HL-60 (cell line): ENCODE data around the gene INVS.

ENCODE experiments used
- DNase-seq, 2 experiments: peaks; one replicate each; pipeline ENCODE4 v3.0.0-alpha.2; 2010 to 2020; ENCODE audit warnings: low read depth in 1 of 2, low spot score in 1 of 2
- H3K27ac ChIP-seq: fragments of 250-450 bp; sonication (Bioruptor Pico); replicated peaks from 2 replicates; pipeline ENCODE4 v1.5.1; 2020; ENCODE audit warnings: mild to moderate bottlenecking, moderate library complexity
- H3K27me3 ChIP-seq: fragments of 250-450 bp; sonication (Bioruptor Pico); 2 replicates; pipeline ENCODE4 v1.5.1; 2021; ENCODE audit warnings: mild to moderate bottlenecking, moderate library complexity; ENCODE audit not compliant: insufficient read depth, poor library complexity, severe bottlenecking
- H3K4me3 ChIP-seq: replicated peaks from 2 replicates; pipeline ENCODE4 v1.5.1; 2011; ENCODE audit warnings: mild to moderate bottlenecking, control low read depth, low read length; ENCODE audit not compliant: insufficient read depth
- GABPA ChIP-seq: IDR thresholded peaks from 2 replicates; pipeline ENCODE4 v1.6.1; 2012; ENCODE audit warnings: low read depth
- POLR2AphosphoS5 ChIP-seq: IDR thresholded peaks from 2 replicates; pipeline ENCODE4 v1.6.1; 2012; ENCODE audit warnings: low read depth
- SPI1 ChIP-seq: IDR thresholded peaks from 2 replicates; pipeline ENCODE4 v1.6.1; 2012; ENCODE audit warnings: low read depth, mild to moderate bottlenecking, borderline replicate concordance
- TF ChIP-seq, protein P1 (sequence below): IDR thresholded peaks from one replicate; pipeline ENCODE4 v1.5.1; 2011; ENCODE audit warnings: low read length, control low read depth, inconsistent platforms; ENCODE audit not compliant: insufficient read depth
- TF ChIP-seq, protein P2 (sequence below): IDR thresholded peaks from 2 replicates; pipeline ENCODE4 v1.6.1; 2012; ENCODE audit warnings: low read depth; ENCODE audit not compliant: insufficient replicate concordance

INVS gene

DNA sequence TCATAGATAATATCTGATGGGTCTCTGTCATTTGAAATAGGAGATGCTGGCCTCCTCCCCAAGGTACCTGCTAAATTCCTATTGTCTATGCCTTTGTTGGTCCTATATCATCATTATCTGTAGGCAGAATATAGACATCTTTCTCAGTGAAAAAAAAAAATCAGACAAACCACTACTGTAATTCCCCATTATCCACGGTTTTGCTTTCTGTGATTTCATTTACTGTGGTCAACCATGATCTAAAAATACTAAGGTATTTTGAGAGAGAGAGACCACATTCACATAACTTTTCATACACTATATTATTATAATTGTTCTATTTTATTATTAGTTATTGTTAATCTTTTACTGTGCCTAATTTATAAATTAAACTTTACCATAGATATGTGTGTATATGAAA lies 122.5 kb downstream of the INVS start:
- Histone ChIP-seq H3K4me3 (no peak overlapping the region), H3K27me3 (no peaks in the 10 kb centered on the region), H3K27ac (no peak overlapping the region)
- TF ChIP-seq, protein P1, sequence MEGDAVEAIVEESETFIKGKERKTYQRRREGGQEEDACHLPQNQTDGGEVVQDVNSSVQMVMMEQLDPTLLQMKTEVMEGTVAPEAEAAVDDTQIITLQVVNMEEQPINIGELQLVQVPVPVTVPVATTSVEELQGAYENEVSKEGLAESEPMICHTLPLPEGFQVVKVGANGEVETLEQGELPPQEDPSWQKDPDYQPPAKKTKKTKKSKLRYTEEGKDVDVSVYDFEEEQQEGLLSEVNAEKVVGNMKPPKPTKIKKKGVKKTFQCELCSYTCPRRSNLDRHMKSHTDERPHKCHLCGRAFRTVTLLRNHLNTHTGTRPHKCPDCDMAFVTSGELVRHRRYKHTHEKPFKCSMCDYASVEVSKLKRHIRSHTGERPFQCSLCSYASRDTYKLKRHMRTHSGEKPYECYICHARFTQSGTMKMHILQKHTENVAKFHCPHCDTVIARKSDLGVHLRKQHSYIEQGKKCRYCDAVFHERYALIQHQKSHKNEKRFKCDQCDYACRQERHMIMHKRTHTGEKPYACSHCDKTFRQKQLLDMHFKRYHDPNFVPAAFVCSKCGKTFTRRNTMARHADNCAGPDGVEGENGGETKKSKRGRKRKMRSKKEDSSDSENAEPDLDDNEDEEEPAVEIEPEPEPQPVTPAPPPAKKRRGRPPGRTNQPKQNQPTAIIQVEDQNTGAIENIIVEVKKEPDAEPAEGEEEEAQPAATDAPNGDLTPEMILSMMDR, result no peak
- no peak for TF ChIP-seq GABPA
- TF ChIP-seq POLR2AphosphoS5, result no peak
- TF ChIP-seq, protein P2, sequence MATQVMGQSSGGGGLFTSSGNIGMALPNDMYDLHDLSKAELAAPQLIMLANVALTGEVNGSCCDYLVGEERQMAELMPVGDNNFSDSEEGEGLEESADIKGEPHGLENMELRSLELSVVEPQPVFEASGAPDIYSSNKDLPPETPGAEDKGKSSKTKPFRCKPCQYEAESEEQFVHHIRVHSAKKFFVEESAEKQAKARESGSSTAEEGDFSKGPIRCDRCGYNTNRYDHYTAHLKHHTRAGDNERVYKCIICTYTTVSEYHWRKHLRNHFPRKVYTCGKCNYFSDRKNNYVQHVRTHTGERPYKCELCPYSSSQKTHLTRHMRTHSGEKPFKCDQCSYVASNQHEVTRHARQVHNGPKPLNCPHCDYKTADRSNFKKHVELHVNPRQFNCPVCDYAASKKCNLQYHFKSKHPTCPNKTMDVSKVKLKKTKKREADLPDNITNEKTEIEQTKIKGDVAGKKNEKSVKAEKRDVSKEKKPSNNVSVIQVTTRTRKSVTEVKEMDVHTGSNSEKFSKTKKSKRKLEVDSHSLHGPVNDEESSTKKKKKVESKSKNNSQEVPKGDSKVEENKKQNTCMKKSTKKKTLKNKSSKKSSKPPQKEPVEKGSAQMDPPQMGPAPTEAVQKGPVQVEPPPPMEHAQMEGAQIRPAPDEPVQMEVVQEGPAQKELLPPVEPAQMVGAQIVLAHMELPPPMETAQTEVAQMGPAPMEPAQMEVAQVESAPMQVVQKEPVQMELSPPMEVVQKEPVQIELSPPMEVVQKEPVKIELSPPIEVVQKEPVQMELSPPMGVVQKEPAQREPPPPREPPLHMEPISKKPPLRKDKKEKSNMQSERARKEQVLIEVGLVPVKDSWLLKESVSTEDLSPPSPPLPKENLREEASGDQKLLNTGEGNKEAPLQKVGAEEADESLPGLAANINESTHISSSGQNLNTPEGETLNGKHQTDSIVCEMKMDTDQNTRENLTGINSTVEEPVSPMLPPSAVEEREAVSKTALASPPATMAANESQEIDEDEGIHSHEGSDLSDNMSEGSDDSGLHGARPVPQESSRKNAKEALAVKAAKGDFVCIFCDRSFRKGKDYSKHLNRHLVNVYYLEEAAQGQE, result no peak
- no peak for TF ChIP-seq SPI1
- no peak for DNase-seq

DNA sequence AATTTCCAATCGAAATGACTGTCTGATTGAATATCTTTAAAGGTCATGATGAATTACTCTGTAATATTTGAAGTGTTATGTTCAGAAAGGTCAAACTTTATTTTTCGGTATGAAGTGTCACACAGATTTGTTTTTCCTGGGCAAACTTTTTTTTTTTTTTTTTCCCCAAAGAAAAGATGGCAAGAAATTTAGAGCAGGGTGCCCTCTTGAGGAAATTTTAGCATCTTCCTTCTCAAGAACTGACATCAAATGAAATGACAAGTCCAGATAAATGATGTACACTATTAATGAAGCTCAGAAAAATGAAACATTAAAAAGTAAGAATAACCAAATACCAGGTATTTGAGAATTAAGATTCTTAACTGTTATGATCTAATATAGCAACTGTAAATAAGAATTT lies 123.6 kb downstream of the INVS start:
- DNase-seq, result no peak
- TF ChIP-seq, protein P2, result no peak
- TF ChIP-seq, protein P1, result no peak
- TF ChIP-seq SPI1 (no peak), GABPA (no peak), POLR2AphosphoS5 (no peak)
- H3K4me3 ChIP-seq, result no peak overlapping the region
- no peak overlapping the region for H3K27ac ChIP-seq
- no peaks in the 10 kb centered on the region for H3K27me3 ChIP-seq

DNA sequence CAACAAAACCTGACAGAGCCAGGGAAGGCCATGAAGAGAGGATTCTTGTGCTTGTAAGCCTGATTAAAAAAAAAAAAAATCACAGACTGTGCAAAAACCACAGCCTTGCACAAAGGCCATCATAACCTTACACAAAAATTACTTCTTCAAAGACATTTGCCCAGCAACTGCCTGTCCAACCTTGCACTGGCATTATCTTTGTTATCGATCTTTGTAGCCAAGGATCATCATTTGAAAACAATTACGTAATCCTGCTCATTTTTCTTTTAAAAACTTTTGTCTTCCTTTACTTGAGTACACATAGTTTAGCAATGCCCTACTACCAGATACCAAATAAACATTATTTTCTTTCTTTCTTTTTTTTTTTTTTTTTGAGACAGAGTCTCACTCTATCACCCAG lies 128.6 kb downstream of the INVS start:
- no peak overlapping the region for H3K27ac ChIP-seq
- H3K27me3 ChIP-seq, result no peaks in the 10 kb centered on the region
- no peak overlapping the region for H3K4me3 ChIP-seq
- no peak for DNase-seq
- TF ChIP-seq, protein P1, result no peak
- TF ChIP-seq SPI1 (no peak), GABPA (no peak), POLR2AphosphoS5 (no peak)
- TF ChIP-seq, protein P2, result no peak
